GM12875 (cell line): ENCODE measurements around the gene ZNF480.

Experiments
- H3K4me3 ChIP-seq: one replicate; pipeline ENCODE4 v1.5.1; 2011; ENCODE audit warnings: low read depth, low read length, control low read depth
- TF ChIP-seq, protein P1 (sequence below): IDR thresholded peaks from 2 replicates; pipeline ENCODE4 v1.5.1; 2011; ENCODE audit warnings: low read depth, mild to moderate bottlenecking, control low read depth, inconsistent platforms, low read length, moderate library complexity, borderline replicate concordance; ENCODE audit not compliant: insufficient read depth

ZNF480 gene

DNA sequence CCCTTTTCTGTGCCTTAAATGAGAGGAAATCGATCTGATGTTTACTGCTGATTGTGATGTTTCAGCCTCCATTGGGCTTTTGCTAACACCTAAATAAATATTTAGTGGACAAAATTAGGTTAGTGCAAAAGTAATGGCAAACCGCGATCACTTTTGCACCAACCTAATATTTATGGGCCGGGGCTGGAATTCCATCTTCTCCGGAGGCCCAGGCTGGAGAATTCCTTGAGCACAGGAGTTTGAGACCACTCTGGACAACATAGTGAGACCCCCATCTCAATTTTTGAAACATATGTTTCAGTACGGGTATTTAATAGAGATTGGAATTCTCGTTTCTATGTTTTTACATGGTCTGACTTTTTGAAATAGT lies 73.4 kb downstream of the ZNF480 start:
- TF ChIP-seq, protein P1, sequence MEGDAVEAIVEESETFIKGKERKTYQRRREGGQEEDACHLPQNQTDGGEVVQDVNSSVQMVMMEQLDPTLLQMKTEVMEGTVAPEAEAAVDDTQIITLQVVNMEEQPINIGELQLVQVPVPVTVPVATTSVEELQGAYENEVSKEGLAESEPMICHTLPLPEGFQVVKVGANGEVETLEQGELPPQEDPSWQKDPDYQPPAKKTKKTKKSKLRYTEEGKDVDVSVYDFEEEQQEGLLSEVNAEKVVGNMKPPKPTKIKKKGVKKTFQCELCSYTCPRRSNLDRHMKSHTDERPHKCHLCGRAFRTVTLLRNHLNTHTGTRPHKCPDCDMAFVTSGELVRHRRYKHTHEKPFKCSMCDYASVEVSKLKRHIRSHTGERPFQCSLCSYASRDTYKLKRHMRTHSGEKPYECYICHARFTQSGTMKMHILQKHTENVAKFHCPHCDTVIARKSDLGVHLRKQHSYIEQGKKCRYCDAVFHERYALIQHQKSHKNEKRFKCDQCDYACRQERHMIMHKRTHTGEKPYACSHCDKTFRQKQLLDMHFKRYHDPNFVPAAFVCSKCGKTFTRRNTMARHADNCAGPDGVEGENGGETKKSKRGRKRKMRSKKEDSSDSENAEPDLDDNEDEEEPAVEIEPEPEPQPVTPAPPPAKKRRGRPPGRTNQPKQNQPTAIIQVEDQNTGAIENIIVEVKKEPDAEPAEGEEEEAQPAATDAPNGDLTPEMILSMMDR = no peak
- no peak overlapping the region for H3K4me3 ChIP-seq
